OCI-LY7 (cell line): ENCODE measurements around the gene RNF26.

ENCODE experiments used
- EZH2phosphoT487 ChIP-seq: fragments of 200-600 bp; sonication (generic); IDR thresholded peaks from 2 replicates; pipeline ENCODE4 v1.6.1; 2018; ENCODE audit warnings: low read depth, borderline replicate concordance, mild to moderate bottlenecking, mixed run types, antibody characterized with exemption, low read length, moderate library complexity, mixed read lengths
- TF ChIP-seq, protein P1 (sequence below): fragments of 200-600 bp; sonication (generic); conservative IDR thresholded peaks from 2 replicates; pipeline ENCODE4 v1.5.1; 2014; ENCODE audit warnings: mild to moderate bottlenecking, antibody characterized with exemption, low read length, moderate library complexity, mixed read lengths

GRCh38 chr11:119309411-119309810 is 24.9 kb upstream of the RNF26 start:
- TF ChIP-seq, protein P1, sequence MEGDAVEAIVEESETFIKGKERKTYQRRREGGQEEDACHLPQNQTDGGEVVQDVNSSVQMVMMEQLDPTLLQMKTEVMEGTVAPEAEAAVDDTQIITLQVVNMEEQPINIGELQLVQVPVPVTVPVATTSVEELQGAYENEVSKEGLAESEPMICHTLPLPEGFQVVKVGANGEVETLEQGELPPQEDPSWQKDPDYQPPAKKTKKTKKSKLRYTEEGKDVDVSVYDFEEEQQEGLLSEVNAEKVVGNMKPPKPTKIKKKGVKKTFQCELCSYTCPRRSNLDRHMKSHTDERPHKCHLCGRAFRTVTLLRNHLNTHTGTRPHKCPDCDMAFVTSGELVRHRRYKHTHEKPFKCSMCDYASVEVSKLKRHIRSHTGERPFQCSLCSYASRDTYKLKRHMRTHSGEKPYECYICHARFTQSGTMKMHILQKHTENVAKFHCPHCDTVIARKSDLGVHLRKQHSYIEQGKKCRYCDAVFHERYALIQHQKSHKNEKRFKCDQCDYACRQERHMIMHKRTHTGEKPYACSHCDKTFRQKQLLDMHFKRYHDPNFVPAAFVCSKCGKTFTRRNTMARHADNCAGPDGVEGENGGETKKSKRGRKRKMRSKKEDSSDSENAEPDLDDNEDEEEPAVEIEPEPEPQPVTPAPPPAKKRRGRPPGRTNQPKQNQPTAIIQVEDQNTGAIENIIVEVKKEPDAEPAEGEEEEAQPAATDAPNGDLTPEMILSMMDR = no peak
- no peak for TF ChIP-seq EZH2phosphoT487
